Epithelial cell of proximal tubule (primary cell): Measurements from ENCODE around the gene THRSP. TPM values are rescaled to one million over a fixed set of nuclear protein-coding genes. Genes with fewer than 3 reads are reported as not detected.
"Not testable (repeated sequence)": the region's sequence is repeated elsewhere in the genome, so short reads cannot be mapped to it uniquely, and the experiment has no call there.

Experiments used
- DNase-seq: peaks from one replicate; pipeline ENCODE4 v3.0.0-alpha.2; 2011; ENCODE audit warnings: low read depth
- H3K4me3 ChIP-seq: 2 replicates; pipeline ENCODE4 v1.5.1; 2011; ENCODE audit warnings: low read depth, mild to moderate bottlenecking, low read length
- total RNA-seq: library from RNA; depleted of rRNA; stranded (reverse); fragments of >200 nt; gene quantifications from 2 replicates; pipeline ENCODE4 v1.2.3, GENCODE V29; 2015
- TF ChIP-seq, protein P1 (sequence below): conservative IDR thresholded peaks from 2 replicates; pipeline ENCODE4 v1.5.1; 2012; ENCODE audit warnings: low read depth, mild to moderate bottlenecking, low read length

The THRSP gene
- total RNA-seq, 1 donor from 2014 or later = not detected

DNA sequence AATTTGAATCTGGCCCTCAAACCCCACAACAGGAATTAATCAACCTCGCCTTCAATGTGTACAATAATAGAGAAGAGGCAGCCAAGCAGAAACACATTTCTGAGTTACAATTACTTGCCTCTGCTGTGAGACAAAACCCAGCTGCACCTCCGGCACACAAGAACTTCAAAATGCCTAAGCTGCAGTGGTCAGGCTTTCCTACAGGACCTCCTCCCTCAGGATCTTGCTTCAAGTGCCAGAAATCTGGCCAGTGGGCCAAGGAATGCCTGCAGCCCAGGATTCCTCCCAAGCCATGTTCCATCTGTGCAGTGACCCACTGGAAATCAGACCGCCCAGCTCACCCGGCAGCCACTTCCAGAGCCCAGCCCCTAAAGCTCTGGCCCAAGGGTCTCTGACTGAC lies 19.4 kb downstream of the THRSP start:
- DNase-seq = no peak
- TF ChIP-seq, protein P1, sequence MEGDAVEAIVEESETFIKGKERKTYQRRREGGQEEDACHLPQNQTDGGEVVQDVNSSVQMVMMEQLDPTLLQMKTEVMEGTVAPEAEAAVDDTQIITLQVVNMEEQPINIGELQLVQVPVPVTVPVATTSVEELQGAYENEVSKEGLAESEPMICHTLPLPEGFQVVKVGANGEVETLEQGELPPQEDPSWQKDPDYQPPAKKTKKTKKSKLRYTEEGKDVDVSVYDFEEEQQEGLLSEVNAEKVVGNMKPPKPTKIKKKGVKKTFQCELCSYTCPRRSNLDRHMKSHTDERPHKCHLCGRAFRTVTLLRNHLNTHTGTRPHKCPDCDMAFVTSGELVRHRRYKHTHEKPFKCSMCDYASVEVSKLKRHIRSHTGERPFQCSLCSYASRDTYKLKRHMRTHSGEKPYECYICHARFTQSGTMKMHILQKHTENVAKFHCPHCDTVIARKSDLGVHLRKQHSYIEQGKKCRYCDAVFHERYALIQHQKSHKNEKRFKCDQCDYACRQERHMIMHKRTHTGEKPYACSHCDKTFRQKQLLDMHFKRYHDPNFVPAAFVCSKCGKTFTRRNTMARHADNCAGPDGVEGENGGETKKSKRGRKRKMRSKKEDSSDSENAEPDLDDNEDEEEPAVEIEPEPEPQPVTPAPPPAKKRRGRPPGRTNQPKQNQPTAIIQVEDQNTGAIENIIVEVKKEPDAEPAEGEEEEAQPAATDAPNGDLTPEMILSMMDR = no peak
- no peak overlapping the region for H3K4me3 ChIP-seq

DNA sequence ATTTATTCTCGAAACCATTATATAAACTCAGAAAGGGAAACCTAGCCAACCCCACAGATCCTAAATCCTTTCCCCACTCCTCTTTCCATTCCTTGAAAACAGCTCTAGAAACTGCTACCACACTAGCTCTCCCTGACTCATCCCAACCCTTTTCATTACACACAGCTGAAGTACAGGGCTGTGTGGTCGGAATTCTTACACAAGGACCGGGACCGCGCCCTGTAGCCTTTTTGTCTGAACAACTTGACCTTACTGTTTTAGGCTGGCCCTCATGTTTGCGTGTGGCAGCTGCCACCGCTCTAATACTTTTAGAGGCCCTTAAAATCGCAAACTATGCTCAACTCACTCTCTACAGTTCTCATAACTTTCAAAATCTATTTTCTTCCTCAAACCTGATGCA lies 20.8 kb downstream of the THRSP start:
- DNase-seq, H3K4me3 ChIP-seq: not testable (repeated sequence)

DNA sequence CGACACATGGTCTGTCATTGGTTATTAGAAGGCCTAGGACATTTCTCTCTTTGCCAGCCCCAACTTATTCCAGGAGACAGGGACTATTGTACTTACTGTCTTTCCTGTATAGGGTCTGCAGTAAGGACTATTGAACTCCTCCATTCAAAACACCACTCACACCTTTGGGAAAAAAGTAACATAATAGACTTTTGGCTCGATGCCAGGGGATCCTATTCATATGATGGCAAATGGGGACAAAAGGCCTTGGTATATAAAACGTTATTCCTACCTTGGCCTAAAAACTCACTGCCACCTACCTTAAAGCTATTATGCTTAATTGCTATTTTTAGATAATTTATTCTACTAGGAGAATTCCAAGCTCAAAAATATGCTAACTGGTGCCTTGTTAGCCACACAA lies 22.3 kb downstream of the THRSP start:
- H3K4me3 ChIP-seq = no peak overlapping the region
- TF ChIP-seq, protein P1 = no peak
- DNase-seq = no peak

DNA sequence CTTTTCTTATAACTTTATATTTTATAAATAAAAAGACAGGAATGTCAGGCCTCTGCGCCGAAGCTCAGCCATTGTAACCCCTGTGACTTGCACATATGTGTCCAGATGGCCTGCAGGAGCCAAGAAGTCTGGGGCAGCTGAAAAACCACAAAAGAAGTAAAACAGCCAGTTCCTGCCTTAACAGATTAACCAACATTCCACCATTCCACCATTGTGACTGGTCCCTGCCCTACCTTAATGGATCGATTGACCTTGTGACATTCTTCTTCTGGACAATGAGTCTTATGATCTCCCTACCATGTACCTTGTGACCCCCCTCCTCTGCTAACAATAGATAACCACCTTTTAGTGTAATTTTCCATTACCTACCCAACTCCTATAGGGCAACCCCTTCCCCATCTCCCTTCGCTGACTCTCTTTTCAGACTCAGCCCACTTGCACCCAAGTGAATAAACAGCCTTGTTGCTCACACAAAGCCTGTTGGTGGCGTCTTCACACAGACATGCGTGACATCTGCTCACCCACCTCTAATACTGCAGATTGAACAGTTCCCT lies 22.9 kb downstream of the THRSP start:
- not testable (repeated sequence) for H3K4me3 ChIP-seq, DNase-seq

DNA sequence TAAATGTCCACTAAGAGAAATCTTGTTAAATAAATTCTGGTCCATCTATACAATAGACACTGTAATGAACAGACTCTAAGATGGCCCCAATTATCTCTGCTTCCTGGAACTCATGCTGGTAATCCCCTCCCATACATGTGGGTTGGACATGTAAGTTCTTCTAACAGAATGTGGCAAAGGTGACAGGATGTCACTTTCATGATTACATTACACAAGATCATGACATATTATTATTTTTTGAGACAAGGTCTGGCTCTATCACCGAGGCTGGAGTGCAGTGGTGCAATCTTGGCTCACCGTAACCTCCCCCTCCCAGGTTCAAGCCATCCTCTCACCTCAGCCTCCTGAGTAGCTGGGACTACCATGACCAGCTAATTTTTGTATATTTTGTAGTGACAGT lies 30.6 kb downstream of the THRSP start:
- no peak for DNase-seq
- H3K4me3 ChIP-seq = no peak overlapping the region
- TF ChIP-seq, protein P1 = no peak

DNA sequence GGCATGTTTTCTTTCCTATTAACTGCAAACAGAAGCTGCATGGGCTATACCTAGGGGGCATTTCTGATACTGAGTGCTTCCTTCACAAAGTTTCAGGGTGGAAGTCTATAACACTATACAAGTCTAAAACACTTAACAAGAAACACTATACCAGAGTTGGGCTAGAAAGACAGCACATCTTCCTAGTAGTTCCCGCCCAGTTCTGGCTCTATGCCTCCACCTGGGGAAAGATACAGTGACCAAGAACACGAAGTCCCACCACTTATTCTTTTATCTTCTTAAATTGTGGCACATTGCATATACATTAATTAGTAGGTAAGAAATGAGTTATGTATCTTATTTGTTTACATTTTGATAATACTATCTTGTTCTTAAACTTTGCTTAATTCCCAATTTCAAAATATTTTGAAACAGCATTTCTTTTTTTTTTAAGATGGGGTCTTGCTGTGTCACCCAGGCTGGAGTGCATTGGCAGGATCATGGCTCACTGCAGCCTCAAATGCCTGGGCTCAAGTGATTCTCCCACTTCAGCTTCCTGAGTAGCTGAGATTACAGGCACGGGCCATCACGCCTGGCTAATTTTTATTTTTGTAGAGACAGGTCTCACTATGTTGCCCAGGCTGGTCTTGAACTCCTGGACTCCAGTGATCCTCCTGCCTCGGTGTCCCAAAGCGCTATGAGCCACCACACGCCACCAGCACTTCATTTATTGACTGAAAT lies 34.2 kb downstream of the THRSP start:
- no peak overlapping the region for H3K4me3 ChIP-seq
- TF ChIP-seq, protein P1 = no peak
- no peak for DNase-seq

DNA sequence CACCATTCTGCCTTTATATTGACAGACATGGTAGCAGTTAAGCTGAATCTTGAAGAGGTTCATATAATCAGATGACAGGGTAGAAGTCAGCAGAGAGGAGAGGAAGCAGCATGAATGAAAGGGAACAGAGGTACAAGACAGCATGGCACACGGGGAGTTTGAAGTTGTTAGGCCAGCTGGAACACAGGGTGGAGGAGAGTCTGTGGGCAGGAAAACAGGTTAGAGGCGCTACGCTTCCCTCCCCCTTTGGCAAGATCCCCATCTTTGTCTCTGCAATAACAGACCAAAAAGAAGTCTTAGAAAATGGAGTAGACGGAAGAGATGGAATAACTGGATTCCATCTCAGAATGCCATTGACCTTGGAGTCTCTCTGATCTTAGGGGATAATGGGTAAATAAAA lies 36.0 kb downstream of the THRSP start:
- DNase-seq = no peak
- no peak overlapping the region for H3K4me3 ChIP-seq
- TF ChIP-seq, protein P1 = no peak

DNA sequence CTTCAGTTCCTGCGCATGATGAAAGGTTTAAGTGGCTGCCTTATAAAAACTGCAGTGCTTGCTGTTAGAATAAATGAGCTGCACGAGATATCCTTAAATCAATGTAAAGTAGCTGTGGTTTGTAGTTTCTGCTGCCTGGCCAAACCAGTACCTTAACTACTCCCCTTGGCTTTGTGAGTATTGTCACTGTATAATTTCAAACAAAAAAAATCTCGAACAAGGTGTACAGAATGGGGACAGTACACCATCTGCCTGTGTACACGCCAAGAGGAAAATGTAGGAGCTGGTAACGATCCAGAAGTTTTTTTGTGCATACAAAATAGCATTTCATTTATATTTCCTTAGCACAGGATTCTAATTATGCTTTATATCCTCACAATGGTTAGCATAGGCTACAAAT lies 36.6 kb downstream of the THRSP start:
- TF ChIP-seq, protein P1 = no peak
- no peak for DNase-seq
- H3K4me3 ChIP-seq = no peak overlapping the region
